ENCODE data around the gene CCDC97.
"Not testable (repeated sequence)": the region's sequence is repeated elsewhere in the genome, so short reads cannot be mapped to it uniquely, and the experiment has no call there.

Gene CCDC97

GRCh38 chr19:41341669-41342490 lies 31.9 kb downstream of the CCDC97 start:
- DNase-seq = peak; percentile 28

DNA sequence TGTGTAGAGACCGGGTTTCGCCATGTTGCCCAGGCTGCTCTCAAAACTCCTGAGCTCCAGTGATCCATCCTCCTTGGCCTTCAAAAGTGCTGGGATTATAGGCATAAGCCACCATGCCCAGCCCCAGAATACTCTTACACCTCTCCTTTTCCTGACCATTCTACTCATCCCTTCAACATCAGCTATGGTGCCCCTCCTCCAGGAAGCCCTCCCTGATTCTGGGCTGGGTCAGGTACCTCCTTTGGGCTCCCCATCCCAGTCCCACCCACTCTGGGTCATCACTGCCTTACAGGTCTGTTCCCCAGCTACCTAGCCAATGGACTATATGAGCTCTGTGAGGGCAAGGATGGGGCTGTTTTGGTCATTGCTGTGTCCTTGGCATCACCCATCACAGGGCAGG lies 34.2 kb downstream of the CCDC97 start:
- no peak for DNase-seq

DNA sequence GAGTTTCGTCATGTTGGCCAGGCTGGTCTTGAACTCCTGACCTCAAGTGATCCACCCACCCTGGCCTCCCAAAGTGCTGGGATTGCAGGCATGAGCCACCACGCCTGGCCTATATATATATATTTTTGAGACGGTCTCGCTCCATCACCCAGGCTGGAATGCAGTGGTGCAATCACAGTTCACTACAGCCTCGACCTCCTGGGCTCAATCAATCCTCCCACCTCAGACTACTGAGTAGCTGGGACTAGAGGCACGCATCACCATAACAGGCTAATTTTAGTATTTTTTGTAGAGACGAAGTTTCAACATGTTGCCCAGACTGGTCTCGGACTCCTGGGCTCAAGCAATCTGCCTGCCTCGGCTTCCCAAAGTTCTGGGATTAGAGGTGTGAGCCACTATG lies 36.9 kb downstream of the CCDC97 start:
- not testable (repeated sequence) for DNase-seq

- DNase-seq = peak; percentile 13
Observed at GRCh38 chr19:41350735-41351338, 40.9 kb downstream of the CCDC97 start.

DNA sequence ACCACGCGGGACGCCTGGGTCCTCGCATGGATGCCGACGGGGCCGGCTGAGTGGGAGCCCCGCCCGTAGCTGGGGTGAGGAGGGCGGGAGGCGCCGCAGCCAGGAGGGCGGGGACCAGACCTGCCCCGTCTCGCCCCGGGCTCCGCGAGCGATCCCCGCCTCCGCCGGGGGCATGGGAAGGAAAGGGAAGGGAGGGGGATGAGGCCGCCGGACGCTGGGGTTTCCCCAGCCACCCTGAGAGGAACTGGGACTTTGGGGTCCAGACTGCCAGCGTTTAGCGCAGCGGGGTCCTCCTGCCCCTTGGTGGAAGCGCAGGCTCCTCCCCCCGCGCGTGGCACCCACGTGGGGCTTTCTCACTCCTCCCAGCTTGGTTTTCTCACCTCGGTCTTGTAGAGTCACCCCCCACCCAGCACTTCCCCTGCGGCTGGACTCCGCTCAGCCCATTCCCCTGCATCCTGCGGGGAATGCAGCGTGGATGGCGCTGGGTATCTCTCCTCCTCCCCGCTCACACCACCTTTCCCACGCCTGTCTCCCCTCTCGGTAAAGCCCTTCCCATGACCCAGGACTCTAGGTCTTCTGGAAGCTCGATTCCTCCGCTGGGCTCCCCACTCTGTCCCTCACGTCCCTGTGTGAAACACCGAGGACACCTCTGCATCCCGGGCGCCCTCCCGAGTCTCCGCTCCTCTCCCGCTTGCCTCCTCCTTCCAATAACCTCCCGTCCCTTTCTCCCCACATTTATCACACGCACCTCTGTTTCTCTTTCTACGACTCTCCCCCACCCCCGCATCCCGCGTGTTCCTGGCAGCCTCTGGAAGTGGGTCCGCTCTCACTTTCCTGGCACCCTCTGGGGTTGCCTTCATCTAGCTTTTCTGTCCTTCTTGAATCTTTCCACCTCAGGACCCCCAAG lies 41.6 kb downstream of the CCDC97 start:
- DNase-seq = peak; percentile 83

DNA sequence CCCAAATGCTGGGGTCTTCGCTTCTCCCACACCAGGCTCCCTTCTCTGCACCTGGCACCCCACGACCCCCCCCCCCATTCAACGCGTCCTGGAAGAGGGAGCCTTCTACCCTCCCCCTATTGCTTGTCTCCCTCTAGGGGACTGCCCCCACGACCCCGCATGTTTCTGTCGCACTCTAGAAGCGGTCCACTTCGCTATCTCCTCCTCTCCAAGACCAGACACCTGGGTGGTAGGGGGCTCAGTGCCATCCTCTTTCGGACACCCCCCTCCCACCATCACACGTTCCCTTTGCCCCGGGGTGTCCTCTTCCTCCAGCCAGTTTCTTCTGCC lies 42.3 kb downstream of the CCDC97 start:
- no peak for DNase-seq

DNA sequence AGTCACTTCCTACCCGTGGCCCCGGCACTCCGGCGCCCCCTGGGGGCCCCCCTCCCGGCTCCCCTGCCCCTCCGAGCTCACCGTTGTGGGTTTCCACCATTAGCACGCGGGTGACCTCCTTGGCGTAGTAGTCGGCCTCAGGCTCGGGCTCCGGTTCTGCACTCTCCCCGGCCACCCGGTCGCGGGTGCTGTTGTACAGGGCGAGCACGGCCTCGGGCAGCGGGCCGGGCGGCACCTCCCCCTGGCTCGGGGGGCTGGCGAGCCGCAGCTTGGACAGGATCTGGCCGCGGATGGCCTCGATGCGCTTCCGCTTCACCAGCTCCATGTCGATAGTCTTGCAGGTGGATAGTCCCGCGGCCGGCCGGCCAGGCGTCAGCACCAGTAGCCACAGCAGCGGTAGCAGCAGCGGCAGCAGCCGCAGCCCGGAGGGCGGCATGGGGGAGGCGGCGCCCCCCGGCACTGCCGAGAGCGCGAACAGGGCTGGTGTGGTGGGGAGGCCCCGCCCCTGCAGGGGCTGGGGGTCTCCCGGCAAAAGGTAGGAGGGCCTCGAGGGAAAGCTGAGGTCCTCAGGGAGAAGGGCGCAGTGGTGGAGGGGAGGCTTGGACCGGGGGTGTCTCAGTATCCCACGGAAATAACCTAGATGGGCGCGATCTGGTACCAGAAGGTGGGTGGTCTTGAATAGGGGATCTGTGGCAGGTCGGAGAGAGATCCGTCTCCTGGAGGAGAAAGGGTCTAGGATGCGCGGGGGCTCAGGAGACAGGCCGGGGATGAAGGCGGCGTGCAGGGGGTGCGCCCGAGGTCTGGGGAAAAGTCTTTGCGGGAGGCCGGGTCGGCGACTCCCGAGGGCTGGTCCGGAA lies 42.9 kb downstream of the CCDC97 start:
- peak; percentile 70 for DNase-seq

DNA sequence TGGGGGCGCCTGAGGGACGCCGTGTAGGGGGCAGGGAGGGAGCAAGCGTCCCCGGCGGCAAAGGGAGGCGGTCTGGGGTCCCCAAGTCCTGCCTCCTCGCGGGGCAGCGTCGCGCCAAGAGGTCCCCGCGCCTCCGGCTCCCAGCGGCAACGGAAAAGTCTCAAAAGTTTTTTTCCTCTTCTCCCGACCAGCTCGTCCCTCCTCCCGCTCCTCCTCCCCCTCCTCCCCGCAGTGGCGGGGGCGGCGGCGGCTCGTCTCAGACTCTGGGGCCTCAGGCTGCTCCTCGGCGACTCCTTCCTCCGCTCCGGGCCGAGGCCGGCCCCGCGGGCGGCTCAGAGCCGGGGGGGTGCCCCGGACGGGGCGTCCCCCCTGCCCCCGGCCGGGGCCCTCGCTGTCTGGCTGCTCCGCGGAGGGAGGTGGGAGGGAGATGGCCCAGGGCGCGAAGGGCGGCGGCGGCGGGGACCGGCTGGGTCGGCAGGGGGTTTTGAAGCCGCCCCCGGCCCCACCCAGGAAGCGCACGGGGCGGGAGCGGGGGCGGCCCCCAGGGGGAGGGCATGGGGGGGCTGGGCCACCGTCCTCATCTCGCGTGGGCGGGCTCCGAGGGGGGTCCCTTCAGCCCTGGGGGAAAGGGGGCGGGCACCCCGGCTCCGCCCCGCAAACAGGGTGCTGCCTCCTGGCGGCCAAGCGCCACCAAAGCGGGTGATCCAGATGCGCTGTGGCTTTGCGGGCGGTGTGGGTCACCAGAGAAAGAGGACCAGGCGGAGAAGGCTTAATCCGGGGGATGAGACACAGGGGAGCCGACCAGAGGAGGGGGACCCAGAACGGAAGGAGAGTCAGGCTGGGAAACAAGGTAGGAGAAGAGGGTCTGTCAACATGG lies 43.7 kb downstream of the CCDC97 start, which contains the start of gene TGFB1:
Gene TGFB1 (minus strand): TSS at position 457 of the 877 bp plus-strand sequence. CDS start 878 bp downstream, outside the sequence.
- DNase-seq = peak; percentile 88

- DNase-seq = no peak
Observed at GRCh38 chr19:41354343-41354953, 44.5 kb downstream of the CCDC97 start.

DNA sequence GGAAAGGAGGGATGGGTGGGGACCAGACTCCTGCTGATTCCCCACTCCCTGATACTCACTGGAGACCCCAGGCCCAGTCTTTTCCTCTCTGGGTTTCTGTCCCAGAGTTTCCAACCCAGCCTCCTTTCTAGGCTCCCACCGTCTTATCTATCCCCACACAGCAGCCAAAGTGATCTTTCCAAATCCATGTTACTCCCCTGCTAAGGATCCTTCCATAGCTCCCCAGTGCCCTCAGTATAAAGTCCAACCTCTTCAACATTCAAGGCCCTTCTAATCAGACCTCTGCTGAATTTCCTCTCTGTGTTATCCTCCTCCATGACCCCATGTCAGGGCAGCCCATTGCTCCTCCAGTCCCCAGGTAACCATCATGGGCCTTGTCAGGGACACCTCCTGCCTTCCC lies 45.1 kb downstream of the CCDC97 start:
- DNase-seq = no peak

GRCh38 chr19:41355802-41356201 lies 45.8 kb downstream of the CCDC97 start:
- DNase-seq = no peak

- DNase-seq = peak; percentile 46
Observed at GRCh38 chr19:41356984-41357739, 47.2 kb downstream of the CCDC97 start.

DNA sequence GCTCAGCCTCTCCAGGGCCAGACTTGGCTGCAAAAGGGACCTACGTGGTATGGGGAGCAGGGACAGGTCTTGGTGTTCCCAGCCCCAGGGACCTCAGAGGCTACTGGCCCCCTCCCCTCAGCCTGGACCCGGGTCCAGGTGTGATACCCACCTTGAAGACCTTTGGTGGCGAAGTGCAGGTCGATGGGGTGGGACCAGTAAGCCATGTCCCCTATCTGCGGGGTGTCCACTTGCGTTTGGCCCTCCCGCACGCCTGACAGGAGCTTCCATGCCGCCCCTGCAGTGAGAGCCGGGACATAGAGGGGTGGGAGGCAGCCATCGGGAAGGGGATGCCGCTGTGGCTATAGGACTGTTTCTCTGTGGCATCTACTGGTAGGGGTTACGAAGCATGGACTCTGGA lies 47.8 kb downstream of the CCDC97 start:
- no peak for DNase-seq

- no peak for DNase-seq
Observed at GRCh38 chr19:41359741-41360140, 49.8 kb downstream of the CCDC97 start.

DNA sequence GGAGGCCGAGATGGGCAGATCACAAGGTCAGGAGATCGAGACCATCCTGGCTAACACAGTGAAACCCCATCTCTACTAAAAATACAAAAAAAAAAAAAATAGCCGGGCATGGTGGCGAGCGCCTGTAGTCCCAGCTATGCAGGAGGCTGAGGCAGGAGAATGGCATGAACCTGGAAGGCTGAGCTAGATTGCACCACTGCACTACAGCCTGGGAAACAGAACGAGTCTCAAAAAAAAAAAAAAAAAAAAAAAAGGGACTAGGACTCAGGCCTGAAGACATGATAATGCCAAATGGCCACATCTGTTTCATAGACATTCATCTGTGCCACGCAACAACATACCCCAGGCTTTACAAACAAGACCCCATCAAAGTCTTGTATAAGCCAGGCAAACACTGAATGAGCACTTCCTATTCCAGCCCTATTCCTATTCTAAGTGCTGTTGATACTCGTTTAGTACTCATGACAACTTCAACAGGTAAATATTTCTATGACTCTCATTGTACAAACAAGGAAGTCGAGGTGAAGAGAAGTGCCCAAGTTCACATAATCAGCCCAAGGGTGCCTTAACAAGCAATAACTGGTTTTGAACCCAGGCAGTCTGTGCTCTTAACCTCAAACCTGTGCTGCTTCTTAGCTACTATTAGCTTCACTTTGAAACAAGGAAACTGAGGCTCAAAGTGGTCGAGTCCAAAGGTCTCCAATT lies 52.3 kb downstream of the CCDC97 start:
- DNase-seq = no peak

- DNase-seq = no peak
Observed at GRCh38 chr19:41363371-41363752, 53.4 kb downstream of the CCDC97 start.

DNA sequence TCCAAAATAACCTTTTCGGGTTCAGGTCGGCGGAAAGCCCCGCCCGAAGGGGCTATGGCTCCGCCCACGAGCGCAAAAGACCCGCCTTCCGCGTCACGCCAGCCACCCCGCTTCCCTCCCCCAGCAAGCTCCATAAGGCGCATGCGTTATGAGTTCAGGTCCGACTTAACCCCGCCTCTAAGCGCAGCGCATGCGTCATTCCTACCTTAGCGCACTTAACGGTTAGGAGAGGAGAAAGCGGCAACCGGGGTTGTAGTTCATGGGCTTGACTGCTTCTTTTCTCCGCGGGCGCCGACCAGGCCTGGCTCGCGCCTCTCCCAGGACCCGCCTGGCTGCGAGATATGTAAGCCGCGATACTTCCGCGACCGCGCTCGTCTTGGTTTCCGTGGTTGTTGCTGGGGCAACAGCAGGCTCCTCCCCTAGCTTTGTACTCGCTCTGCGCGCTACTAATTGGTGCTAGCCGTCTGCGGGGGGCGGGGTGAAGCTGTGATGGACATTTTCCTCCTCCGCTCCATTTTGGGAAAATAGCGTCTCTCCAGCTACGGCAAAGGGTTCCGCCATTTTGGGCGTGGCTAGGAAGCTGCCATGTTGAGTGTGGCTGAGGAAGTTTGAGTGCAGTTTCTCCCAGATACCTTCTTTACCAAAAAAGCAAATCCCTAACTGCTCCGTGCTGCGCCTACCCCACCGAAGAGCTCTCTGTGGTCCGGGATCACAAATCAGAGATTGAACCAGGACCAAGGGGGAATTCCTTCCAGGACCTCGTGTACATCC lies 54.0 kb downstream of the CCDC97 start, which contains the start of gene B9D2:
Gene B9D2 (minus strand): TSS at position 397 of the 771 bp plus-strand sequence. CDS start 630 bp downstream, outside the sequence.
- DNase-seq = peak; percentile 99
